Iris pigment epithelial cell (primary cell): ENCODE results near the gene CELF2.

ENCODE experiments used
- DNase-seq: peaks from one replicate; pipeline ENCODE4 v3.0.0-alpha.2; 2011; ENCODE audit warnings: low read depth

Gene CELF2

DNA sequence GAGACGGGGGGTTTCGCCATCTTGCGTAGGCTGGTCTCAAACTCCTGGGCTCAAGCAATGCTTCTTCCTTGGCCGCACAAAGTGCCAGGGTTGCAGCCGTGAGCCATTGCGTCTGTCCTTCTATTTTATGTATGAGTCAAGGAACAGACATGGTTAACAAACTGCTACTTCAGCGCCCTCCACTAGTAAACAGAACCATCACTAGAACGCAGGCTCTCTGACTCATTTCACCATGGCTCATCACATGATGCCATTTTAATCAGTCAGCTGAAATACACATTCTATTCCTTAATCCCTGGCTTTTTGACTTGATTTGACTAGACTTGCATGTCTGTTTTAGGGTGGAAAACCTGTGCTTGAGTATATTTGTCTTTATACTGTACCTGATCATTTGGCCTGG lies 41.3 kb downstream of the CELF2 start:
- DNase-seq, result peak; percentile 54

DNA sequence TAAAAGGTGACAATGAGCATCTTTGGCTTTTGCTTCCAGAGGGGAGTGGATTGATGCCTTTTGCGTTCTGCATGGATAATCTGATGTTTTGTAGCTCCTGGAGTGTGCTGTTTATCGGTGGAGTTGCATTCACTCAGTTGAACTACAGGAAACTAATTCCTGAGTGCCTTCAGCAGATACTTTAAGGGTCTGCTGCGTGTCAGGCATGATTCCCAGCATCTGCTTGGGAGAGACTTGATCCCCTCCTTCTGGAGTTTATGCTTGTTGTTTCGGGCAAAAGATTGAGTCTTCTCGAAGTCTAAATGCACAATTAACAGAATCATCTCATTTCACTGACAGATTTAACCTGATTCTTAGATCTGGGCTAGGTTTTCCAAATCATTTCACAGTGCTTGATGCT lies 46.2 kb downstream of the CELF2 start:
- no peak for DNase-seq

DNA sequence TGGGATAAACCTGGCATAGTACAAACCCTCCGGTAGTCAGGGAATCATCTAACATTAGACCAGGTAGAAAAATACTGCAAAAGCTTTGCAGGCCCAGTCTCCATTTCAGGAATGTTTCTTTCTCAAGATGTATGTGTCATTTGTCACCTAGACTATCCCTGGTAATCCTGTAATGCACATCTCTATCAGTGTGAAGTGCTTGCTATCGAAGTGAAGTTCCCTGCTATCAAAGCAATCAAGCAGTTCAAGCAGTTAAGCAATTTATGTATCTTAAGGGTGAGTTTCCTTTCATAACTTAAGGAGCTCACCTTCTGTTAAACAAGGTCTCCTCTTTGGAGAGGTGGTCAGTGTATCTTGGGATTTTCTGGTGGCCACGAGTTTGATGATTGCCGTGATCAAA lies 47.2 kb downstream of the CELF2 start:
- no peak for DNase-seq

DNA sequence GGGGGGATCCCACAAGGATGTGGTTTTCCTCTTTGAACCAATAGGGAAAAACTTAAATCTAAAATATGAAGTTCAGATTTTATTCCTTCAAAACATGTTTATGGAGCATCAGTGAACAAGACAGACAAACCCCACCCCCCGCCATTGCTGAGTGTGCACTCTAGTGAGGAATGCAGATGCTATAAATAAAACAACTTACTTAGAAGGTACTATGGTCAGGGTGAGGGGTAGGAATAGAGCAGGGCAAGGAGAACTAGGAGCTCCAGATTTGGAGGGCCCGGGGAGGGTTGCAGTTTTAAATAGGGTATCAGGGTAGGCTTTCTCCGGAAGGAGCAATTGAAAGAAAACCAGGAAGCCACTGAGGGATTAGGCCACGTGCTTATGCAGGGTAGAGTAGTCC lies 47.9 kb downstream of the CELF2 start:
- DNase-seq, result no peak

DNA sequence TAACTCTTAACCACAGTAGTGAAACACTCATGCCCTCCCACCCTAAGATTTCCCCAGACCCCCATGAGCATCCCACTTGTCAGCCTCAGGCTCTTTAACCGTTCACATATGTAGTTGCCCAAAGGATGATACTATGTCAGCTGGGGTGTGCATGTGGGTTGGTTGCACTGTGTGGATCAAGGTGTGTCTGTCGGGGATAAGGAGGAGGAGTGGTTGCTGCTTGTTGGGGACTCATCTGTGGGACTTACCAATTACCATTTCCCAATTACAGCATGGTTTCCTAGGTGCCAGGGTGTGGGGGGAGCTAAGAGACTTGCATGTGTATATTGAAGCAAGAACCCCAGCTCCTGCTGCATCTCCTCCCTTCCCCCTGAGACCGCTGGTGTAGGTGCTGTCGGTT lies 48.8 kb downstream of the CELF2 start:
- DNase-seq, result no peak

DNA sequence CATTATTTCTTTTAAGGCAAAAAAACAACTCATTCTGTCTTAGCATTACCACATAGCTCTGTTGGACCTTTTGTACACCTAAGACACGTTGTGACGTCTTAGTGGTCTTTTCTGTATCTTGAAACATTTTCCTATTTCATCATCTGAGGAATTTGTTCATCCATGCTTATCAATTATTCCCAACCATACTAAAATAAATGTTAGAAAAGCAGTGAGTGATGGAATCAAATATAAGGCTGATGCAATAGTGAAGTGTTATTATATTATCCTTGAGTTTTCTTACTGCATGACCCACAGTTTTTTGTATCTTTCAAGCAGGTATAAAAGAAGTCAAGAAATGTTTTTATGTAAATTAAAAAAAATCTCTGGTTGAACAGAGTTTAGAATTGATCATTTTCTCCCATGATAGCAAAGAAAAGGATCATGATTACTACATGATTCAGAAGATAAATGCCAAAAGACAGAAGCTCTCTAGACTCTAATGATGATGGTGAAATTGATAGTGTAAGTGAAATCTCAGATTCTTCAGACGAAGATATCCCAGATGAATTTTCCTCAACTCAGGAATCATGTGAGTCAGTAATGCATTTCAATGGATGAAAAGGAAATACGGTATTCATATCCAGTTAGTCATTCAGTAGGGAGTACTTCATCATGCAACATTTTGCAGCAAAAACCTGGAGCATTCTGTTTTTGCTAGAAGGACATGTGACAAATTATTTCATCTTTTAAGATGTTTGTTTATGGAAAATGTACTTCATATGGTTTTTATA lies 51.4 kb downstream of the CELF2 start:
- no peak for DNase-seq

DNA sequence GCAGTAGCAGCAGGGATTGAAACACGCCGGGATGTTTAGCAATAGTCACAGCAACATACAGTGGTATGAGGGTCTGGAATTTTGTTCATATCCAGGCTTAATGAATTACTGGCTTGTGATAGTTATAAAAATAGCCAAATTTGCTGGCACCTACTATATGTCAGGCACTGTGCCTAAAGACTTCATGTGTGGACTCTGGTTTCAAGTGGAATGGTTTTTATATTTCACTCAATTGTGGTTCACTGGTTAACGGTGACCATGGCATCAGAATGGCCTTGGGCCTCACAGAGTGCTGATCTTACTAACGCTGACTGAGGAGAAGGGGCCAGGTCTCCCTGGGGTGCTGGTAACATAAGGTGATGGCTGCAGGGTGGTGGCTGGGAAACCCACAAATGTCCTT lies 55.7 kb downstream of the CELF2 start:
- DNase-seq, result no peak

DNA sequence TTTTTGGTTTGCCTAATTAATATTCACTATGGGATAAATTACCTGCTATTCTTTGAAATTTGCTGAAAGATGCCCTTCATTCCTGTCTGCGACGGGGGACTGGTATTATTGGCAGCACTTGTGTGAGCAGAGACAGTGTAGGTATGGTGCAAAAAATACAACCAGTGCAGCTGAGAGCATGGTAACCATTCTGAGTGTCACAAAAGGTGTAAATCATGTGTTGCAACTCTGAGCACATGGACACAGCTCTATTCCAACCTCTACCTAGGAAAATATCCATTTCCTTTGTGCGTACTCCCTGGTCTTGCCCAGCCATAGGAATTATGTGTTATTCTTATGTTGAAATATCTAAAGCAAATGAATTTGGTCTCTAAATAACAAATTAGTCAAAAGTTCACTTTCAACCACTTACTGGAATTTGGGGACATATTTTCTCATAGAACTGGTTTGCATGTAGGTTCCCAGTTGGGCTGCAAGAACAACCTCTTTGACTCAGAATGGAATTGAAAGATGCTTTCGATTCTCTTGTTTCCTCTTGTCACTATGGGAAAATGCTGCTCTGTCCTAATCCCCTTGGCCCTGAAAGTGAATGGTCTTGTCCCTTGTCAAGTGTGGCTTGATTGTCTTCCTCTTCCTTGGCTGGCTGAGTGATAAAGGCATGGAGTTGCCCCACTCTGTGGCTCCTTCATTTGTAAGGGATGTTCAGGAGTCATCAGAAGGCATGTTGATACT lies 57.0 kb downstream of the CELF2 start:
- DNase-seq, result no peak

DNA sequence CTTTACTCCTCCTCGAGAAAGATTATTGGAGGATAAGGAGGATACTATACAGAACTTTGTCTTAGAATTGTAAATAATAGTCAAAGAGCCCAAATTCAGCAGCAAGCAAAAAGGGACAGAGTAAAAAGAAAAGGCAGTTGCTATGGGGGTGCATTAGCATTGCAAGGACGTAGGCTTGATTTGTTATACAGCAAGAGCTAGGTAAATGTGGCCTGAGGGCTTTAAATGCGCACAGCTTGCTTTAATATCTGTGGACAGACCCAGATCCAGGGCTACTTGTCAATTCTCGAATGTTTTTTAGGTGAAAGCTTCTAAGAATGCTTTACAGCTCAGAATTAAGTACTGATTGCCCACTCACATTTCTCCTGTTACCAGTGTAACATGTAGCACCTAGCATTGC lies 58.5 kb downstream of the CELF2 start:
- DNase-seq, result no peak

DNA sequence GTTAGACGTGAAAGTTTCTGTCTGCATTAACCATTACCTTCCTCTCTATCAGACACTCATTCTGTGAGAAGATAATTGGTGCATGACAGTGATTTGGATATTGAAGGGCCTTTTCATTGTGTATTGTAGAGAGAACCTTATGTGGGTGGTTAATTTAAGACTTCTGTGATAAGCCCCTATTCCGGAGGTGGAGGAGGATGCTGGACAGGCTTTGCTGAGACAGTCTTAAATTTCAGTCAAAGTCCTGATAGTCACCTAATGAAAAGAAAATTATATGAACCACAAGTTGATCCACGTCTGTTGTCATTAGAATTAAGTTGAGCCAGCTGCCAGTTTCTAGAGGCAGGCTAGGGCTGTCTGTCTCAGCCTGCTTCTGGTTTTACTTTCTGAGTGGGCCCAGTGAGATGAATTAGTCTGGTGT lies 62.9 kb downstream of the CELF2 start:
- no peak for DNase-seq

DNA sequence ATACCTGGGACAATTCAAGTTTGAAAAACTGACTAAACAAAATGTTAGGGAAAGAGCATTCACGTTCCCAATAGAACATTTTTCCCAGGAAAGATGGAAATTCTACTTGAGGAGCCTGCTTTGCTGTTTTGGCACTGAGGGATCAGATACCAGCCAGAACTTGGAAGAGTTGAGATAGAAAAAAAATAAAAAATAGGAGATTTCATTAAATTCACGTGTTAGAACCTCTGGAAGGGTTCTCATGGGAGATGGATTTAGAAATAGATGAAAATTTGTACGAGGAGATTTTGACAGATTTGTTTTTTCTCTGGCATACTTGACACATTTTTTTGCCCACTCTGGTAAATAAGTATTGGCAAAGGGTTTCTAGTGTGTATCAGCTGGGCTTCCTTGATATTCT lies 63.7 kb downstream of the CELF2 start:
- DNase-seq, result no peak

DNA sequence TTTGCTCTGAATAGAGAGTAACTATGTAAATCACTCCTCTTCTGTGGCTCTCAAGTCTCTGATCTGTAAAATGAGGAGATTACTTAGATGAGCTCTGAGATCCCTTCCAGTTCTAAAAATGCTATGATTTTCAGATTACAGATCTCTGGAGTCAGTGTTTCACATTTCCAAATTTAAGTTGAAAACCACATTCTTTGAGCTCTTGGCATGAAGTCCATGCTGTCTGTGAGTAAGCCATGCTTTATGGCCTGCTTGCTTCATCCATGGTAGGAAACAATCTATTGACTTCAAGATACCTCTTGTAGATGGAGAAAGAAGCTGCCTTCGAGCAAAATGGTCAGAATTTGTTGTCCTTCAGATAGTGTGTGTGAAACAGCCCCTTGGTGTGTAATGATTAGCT lies 64.9 kb downstream of the CELF2 start:
- no peak for DNase-seq

DNA sequence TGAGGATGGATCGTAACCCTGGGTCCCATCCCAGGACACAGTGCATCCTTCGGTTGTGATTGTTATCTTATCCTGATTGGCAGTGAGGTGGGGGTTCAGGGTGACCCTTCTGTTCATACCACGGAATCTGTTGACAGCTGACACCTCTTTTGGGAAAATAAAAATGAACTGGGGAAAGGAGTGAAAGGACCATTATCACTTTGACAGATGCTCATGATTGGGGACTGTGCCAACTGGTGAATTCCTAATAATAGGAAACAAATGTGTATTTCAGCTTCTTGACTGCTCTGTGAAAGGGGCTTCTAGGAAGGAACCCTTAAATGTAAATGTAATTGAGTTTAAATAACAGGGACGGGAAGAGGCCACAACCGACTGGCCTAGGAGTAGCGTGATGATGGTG lies 65.4 kb downstream of the CELF2 start:
- no peak for DNase-seq

DNA sequence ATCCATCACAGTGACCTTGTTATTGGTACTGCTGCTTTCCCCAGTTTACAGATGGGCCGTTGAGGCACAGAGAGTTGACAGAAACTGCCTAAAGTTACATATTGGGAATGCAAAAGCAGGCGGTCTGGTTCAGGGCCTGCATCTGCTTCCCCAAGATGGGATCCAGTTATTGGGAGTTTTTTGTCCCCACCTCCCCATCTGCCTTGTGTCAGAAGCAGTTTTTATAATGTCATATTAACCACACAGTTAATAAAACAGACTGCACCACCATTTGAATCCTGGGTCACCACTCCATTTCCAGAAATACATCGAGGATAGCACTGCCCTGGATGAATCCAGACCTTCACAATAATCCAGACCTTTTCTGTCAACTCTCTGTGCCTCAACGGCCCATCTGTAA lies 67.9 kb downstream of the CELF2 start:
- DNase-seq, result no peak

DNA sequence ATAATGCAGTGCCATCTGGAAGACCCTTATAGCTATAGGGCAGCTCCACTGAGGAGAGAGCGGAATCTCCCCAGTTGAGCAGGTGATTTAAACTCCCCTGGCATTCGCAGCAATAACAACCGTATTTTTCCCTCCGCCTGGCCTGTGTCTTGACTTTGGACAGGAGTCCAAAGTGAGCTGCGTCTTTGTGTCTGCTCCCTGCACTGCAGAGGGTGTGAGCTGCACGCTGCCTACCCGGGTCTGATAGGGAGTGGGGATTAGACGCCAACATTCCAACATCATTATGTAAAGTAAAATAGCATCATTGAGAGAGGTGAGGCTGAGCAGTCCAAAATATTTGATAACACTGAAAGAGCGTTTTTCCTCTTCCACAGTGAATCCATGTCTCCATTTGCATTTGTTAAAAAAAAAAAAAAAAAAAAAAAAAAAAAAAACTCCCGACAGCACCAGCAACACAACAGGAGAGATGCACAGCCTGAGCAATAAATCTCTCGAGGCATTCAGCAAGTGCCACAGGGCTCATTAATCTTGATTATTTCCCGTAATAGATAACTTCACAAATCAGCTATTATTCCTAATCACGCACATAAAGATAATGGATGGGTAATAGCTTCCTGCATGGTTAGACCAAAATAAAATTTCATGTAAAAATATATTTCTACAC lies 68.6 kb downstream of the CELF2 start:
- DNase-seq, result no peak

DNA sequence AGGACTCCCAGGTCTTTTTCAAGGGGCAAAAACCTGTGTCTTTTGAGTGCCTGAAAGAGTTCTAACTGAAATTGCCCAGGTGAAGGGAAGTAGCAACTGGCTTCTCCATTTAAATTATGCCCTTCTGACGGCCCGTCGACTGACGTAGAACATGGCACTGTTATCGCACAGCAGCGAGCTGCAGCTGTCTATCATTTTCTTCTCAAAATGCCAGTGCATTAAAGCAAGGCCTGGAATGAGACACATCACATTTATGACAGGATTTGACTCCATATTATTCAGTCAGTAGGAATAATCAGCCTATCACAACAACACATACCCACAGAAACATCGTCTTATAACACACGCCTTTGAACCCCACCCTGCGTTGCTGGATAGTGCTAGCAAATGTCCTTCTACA lies 69.7 kb downstream of the CELF2 start:
- DNase-seq, result no peak

DNA sequence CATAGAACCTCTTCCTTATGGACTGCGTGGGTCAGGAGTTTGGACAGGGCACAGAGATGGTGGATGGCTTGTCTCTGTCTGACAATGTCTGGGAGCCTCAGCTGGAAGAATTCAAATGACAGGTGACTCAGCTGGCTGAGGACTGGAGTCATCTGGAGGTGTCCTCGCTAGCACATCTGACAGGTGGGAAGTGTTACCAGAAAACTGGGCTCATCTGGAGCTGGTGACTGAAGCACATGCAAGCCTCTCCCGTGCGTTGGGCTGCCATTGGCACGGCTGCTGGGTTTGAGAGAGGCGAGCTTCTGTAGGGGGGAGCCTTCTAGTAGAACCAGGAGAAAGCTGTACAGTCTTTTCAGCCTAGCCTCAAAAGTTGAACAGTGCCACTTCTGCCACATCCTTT lies 71.0 kb downstream of the CELF2 start:
- DNase-seq, result no peak

DNA sequence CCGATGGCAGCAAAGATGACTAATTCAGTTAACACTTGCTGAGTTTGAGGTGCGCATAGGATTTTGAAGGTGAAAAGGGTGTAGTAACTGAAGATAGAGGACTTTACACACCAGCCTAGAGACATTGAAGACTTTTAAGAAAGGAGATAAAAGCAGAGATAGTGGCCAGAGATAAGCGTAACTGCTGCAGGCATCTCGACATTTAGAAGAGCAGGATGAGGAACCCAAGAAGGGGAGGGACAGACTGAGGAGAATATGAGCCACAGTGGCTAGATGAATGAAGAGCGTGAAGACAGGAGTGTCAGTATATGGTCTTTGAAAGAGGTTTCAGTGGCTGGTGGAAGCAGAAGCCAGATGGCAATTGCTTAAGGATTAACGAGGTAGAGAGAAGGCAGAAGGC lies 71.6 kb downstream of the CELF2 start:
- DNase-seq, result no peak

DNA sequence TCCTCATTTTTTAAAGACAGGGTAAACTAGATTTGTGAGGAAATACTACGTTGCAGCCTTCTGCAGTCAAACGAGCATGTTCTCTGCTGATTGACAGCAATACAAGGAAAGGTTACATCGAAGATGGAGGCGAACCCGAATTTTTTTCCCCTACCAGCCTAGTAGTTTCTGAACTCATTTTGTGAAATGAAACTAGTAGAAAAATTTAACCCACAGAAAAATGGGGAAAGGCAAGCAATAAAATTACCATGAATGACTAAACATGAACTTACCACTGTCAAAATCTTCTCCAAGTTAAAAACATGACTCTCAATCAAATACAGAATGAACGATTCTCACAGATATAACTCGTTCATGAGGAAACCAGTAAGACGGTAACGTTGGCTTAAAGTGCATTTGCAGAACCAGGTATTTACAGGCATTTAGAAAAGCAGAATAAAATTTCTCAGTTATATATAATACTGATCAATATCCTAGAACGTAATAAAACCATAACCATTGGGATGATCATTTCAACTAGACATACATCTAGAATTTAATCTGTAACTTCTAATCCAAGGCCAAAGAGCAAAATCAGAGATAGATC lies 73.9 kb downstream of the CELF2 start:
- no peak for DNase-seq

DNA sequence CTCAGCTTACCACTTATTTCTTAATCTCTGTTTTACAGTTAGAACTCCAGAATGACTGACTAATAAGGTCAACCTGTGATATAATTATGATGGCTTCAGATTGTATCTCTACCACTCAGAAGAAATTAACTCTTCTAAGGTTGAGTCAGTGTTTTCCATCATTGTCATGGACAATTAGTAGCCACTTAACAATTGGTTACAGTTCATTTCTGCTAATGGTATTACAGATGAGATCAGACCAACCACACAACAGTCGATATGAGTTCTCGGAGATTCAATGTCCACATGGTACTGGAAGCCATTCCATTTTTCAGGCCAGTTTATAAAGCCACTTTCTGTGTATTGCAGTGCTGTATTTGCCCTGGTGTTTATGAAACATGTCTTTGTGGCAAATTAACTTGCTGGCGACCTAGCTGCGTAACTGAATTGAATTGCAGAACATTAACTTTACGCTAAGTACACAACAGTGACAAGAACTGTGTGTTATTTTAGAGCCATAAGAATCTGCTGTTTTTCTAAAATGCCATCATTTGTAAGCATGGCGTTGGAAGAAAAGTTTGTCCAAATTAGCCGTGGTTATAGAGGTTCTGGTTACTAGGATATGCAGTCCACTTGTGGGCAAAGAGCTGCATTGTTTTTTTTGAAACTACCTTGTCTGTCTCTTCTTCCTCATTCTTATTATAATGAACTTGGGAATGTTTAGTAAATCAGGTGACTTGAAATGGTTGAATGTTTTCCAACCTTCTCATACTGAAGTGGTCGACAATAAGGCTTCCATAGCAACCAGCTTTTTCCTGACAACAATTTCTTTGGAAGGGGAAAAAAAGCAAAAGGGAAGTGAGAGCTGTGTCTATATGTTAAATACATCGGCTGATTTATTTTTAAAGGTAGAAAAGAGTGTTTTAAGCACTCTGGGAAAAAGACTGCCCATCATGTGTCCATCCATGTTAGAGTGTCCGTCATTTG lies 76.4 kb downstream of the CELF2 start:
- no peak for DNase-seq

DNA sequence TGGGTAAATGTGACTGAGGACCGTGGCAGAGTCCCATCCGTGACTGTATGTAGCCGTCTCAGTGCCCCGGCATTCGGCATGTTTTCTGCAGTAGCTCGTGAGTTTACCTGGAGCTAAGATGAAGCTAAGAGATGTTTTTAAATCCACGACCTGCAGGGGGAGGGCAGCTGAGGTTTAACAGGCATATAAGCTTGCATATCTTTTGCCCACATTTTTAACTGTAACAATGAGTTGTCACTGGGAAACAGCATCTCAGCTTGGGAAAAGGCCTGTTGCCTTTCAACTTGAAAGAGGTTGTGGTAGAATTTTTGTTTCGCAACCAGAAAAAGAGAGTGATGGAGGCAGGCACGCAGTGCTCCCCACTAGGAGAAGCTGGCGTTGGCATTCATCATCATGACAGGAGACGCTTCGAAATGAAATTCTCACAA lies 77.7 kb downstream of the CELF2 start:
- no peak for DNase-seq

DNA sequence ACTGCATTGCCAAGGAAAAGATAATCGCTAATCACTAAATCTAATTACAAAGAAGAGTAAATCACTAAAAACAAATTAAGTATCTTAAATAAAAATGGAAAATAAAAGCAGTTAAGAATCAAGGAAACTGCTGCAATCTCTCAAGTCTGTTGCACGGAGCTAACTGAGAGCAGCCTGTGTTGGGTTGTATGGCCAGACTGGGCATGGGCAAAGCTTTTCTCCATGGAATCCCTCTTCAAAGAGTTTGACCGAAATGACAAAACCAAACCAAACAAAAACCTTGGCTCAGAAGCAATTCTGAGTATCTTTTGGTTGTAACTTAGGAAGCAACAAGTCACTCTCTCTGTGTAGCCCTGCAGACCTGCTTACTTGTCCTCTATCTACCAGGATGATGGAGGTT lies 78.8 kb downstream of the CELF2 start:
- DNase-seq, result no peak
